HG03039 (cell line): Measurements from ENCODE around the gene UBR1.
"Not testable (repeated sequence)": the region's sequence is repeated elsewhere in the genome, so short reads cannot be mapped to it uniquely, and the experiment has no call there.

ENCODE experiments used
- ATAC-seq: cut with Tn5 transposase; IDR thresholded peaks from one replicate; pipeline ENCODE4 v1.9.1; 2021; ENCODE audit warnings: mild to moderate bottlenecking, moderate library complexity; ENCODE audit not compliant: unreplicated experiment

The UBR1 gene

GRCh38 chr15:43067717-43068461 lies 37.9 kb downstream of the UBR1 start:
- ATAC-seq, result no peak

DNA sequence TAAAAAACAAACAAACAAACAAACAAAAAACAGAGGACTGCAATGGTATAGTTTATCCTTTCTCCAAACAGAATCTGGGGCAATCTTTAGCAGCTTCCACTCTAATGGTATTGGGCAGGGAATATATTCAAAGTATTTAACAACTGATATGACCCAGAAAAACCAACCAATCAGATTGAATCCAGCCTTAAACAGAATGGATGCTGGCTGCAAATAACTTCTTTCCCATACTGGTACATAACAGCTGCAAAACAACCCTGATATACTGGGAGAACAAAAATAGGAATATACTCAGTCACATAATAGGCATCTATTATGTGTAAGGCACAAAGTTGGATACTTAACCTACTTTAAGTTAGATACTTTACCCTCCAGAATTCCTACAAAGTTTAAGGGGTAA lies 49.1 kb downstream of the UBR1 start:
- ATAC-seq, result no peak

- ATAC-seq, result no peak
Observed at GRCh38 chr15:43052860-43053259, 53.0 kb downstream of the UBR1 start.

DNA sequence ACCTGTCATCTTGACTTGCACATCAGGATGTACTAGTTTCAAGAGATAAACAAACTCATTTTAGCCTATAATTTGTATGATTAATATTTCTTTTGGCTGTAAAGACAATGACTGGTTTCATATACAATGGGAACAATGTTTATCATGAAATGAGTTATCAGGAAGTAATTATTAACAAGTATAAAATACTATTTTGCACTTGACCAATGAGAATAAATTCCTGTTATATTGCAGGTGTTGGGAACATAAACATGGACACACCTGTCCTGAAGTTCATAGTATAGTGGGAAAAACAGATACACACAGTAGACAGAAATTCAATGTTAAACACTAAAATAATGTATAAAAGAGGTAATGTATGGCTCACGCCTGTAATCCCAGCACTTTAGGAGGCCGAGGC lies 56.9 kb downstream of the UBR1 start:
- no peak for ATAC-seq

DNA sequence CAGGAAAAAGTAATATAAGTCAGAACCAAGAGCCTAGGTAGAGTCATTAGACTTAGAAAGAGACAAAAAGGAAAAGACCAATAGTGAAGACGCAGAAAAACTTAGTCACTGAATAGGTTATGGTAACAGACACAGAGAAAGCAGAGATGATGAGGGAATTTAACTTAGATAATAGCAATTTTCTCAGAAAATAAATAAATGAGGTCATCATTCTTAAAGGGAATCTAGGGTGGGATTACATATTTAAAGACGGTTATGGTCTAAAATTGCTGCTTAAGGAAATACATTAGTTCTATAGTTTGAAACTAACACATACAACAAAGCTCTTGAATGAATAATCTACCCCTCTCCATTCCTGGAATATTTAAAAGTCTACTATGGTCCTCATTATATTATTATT lies 59.4 kb downstream of the UBR1 start:
- no peak for ATAC-seq

- no peak for ATAC-seq
Observed at GRCh38 chr15:43042885-43043284, 63.0 kb downstream of the UBR1 start.

DNA sequence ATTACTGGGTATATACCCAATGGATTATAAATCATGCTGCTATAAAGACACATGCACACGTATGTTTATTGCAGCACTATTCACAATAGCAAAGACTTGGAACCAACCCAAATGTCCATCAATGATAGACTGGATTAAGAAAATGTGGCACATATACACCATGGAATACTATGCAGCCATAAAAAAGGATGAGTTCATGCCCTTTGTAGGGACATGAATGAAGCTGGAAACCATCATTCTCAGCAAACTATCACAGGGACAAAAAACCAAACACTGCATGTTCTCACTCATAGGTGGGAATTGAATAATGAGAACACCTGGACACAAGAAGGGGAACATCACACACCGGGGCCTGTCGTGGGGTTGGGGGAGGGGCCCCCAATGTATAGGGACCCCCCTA lies 64.8 kb downstream of the UBR1 start:
- not testable (repeated sequence) for ATAC-seq

- ATAC-seq, result not testable (repeated sequence)
Observed at GRCh38 chr15:43035240-43035639, 70.6 kb downstream of the UBR1 start.

- ATAC-seq, result no peak
Observed at GRCh38 chr15:43029476-43029875, 76.4 kb downstream of the UBR1 start.

DNA sequence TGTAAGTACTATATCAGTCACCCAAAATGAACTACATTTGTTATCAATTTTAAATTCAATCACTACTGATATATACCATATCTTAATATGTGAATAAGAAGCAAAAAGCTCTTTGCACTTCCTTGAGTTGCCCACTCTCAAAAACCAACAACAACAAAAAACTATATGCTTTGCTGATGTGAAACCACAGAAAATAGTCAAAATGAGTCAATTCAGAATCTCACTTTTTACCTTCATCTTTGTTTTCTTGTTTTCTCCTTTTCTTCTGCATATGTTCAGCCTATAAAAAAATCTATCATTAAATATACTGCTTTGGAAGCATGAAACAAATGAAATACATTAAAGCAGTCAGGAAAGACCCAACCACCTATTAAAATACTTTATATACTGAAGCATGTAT lies 80.7 kb downstream of the UBR1 start:
- ATAC-seq, result no peak

DNA sequence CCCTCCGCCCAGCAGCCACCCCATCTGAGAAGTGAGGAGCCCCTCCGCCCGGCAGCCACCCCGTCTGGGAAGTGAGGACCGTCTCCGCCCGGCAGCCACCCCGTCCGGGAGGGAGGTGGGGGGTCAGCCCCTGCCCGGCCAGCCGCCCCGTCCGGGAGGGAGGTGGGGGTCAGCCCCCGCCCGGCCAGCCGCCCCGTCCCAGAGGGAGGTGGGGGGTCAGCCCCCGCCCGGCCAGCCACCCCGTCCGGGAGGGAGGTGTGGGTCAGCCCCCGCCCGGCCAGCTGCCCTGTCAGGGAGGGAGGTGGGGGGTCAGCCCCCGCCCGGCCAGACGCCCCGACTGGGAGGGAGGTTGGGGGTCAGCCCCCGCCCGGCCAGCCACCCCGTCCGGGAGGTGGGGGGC lies 91.2 kb downstream of the UBR1 start:
- ATAC-seq, result not testable (repeated sequence)

DNA sequence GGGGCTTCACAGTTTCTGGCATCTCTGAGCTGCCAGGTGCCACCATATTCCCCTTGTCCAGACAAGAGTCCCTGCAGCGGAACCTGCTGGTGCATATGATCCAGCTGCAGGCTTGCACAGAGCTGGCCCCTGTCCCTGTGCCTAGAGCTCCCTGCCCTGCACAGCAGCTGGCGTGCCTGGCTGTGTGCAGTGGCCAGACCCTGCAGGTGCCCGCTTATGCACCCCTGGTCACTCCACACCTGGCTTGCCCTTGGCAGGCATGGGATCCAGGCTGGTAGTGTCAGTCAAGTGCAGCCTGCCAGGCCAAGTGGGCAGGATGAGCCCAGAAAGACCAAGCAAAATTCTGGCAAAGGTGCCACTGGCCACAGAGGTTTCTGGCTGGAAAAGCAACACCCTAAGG lies 96.6 kb downstream of the UBR1 start:
- no peak for ATAC-seq

DNA sequence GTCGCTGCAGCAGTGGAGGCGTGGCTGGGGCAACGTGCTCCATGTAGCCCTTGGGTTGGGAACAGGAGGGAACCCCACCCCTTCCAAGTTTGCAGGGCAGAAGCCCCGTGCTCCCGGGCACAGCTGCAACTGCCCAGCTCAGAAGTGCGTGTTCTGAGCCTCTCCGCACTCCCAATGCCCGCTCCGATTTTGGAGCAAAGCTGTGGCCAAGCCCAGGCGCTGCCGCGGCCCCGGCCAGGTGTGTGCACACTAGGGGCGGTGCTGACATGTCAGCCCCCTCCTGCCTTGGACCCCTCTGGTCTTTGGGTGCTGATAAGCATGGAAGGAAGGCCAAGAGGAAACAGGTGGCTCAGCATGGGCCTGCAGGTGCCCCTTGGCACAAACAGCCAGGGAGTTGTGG lies 97.7 kb downstream of the UBR1 start:
- ATAC-seq, result no peak

GRCh38 chr15:43007551-43007950 lies 98.3 kb downstream of the UBR1 start:
- no peak for ATAC-seq

DNA sequence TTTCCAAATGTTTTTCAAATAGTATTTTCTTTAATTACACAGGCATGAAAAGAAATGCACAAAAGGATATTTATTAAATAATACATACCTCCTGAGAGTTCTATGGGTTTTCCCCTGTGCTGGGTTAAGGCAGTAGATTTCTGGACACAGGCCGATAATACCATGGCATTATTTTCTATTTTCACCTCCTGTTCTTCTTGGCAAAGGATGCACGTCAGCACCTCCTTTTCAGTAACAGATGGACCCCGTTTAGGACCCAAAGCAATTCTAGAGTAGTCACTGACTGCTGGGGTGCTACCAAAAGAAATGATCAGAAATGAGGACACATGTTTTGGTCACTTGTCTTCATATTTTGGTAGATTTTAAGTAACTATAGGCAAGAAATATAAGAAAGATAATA lies 98.8 kb downstream of the UBR1 start:
- ATAC-seq, result no peak

GRCh38 chr15:43004886-43005595 lies 100.8 kb downstream of the UBR1 start:
- ATAC-seq, result not testable (repeated sequence)

DNA sequence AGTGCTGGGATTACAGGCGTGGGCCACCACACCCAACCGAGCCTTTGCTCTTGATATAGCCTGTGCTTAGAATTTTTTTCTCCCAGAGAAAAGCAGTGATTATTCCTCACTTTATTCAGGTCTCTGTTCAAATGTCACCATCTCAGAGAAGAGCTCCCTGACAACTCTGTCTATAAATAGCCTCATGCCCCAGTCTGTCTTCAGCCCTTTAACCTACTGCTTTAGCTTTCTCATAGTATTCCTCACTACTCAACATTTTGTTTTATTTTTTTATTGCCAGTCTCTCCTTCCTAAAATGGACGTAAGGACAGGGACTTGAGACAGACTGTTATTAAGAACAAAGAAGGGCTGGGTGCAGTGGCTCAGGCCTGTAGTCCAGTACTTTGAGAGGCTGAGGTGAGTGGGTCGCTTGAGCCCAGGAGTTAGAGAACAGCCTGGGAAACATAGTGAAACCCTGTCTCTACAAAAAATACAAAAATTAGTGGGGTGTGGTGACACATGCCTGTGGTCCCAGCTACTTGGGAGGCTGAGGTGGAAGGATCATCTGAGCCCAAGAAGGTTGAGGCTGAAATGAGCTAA lies 106.5 kb downstream of the UBR1 start:
- no peak for ATAC-seq

- no peak for ATAC-seq
Observed at GRCh38 chr15:42996871-42997270, 109.0 kb downstream of the UBR1 start.

- ATAC-seq, result no peak
Observed at GRCh38 chr15:42994546-42994945, 111.3 kb downstream of the UBR1 start.

- ATAC-seq, result no peak
Observed at GRCh38 chr15:42992626-42993025, 113.2 kb downstream of the UBR1 start.

DNA sequence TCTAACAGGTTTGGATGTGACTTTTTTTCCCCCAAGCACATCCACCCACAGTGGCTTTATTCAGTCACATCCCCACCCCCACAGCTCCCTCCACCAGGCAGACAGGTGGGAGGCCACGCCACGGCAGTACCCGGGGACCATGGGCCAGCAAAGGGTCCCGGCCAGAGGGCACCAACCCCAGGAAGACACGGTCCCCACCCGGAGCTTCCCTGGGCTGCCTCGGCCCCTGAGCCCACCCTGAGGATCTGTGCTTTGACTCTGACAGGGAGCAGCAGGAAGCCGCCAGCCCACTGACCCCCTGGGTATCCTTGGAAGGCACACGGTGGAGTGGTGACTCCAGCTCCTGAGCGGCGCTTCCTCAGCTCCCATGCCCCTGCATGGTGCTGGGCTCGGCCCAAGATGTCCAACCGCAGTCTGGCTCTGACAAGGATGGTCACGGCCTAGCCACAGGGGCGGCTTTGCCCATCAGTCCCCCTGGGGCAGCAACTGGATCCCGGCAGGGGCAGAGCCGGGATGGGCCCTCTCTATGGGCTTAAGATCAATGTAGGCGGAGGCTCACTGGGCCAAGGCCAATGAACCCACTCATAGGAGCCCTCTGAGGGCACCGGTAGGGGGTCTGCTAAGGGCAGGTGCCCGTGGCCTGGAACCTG lies 119.0 kb downstream of the UBR1 start:
- ATAC-seq, result no peak
